H1 (cell line): ENCODE results near the gene RPS6KA2. TPM values are rescaled to one million over a fixed set of nuclear protein-coding genes. Genes with fewer than 3 reads are reported as not detected.

Experiments
- CTCF ChIA-PET: fragments of 300-600 bp; sonication (Branson Sonifier 250); formaldehyde crosslinking; loops from one replicate; lab custom pipeline; 2021; ENCODE audit not compliant: partially characterized antibody; lab: Charles Lee
- POLR2A ChIA-PET: fragments of 300-600 bp; sonication (Branson Sonifier 250); formaldehyde crosslinking; loops from one replicate; lab custom pipeline; 2021; ENCODE audit warnings: inconsistent platforms; ENCODE audit not compliant: partially characterized antibody; lab: Charles Lee
- DNase-seq, 2 experiments: peaks; one replicate each; pipeline versions ENCODE4 v3.0.0 to v3.0.0-alpha.2; 2010 to 2022; ENCODE audit warnings: low spot score in 2 of 2, low read depth in 1 of 2, mixed read lengths in 1 of 2
- FAIRE-seq: peaks from 2 replicates; lab custom pipeline; 2011; peaks lifted over from hg19 to GRCh38; lab: Jason Lieb, UNC
- H2AFZ ChIP-seq: 2 replicates; pipeline ENCODE4 v1.8.1; 2012; ENCODE audit warnings: low read length, inconsistent platforms
- H2AK5ac ChIP-seq: 2 replicates; pipeline ENCODE4 v1.6.1; 2013; ENCODE audit warnings: low read depth, low read length
- H2BK120ac ChIP-seq: replicated peaks from 2 replicates; pipeline ENCODE3; 2013; ENCODE audit warnings: low read depth, low read length, inconsistent platforms
- H2BK12ac ChIP-seq: 2 replicates; pipeline ENCODE4 v1.6.1; 2013; ENCODE audit warnings: low read depth, low read length
- H2BK15ac ChIP-seq: 2 replicates; pipeline ENCODE4 v1.6.1; 2013; ENCODE audit warnings: low read length
- H2BK20ac ChIP-seq: 2 replicates; pipeline ENCODE4 v1.6.1; 2013; ENCODE audit warnings: low read length
- H2BK5ac ChIP-seq: 2 replicates; pipeline ENCODE4 v1.6.1; 2013; ENCODE audit warnings: low read depth, low read length
- H3K14ac ChIP-seq: 2 replicates; pipeline ENCODE4 v1.6.1; 2013; ENCODE audit warnings: inconsistent platforms; ENCODE audit not compliant: insufficient read length
- H3K18ac ChIP-seq: 2 replicates; pipeline ENCODE4 v1.6.1; 2013; ENCODE audit warnings: low read length; ENCODE audit errors: extremely low read depth
- H3K23ac ChIP-seq: 2 replicates; pipeline ENCODE4 v1.6.1; 2013; ENCODE audit warnings: inconsistent platforms; ENCODE audit not compliant: insufficient read length
- H3K23me2 ChIP-seq: 2 replicates; pipeline ENCODE4 v1.6.1; 2013; ENCODE audit warnings: low read depth, low read length
- H3K27ac ChIP-seq: 2 replicates; pipeline ENCODE4 v1.6.1; 2011; ENCODE audit warnings: low read depth, low read length, inconsistent platforms
- H3K27me3 ChIP-seq, 4 experiments: replicated peaks in 1 of 4; 1 replicate in 1 of 4; 2 replicates in 3 of 4; pipeline versions ENCODE4 v1.6.1 to v1.8.1; 2011 to 2013; ENCODE audit warnings: low read length in 3 of 4, mild to moderate bottlenecking in 3 of 4, inconsistent platforms in 2 of 4, mixed read lengths in 2 of 4, moderate library complexity in 1 of 4; ENCODE audit not compliant: control insufficient read depth in 3 of 4, insufficient read depth in 3 of 4; ENCODE audit errors: extremely low read depth in 1 of 4
- H3K36me3 ChIP-seq, 4 experiments: 2 replicates each; pipeline versions ENCODE4 v1.6.1 to v1.8.1; 2011 to 2013; ENCODE audit warnings: mild to moderate bottlenecking in 4 of 4, low read length in 3 of 4, moderate library complexity in 2 of 4, control low read depth in 1 of 4, inconsistent platforms in 1 of 4; ENCODE audit not compliant: insufficient read depth in 4 of 4, control insufficient read depth in 2 of 4
- H3K4ac ChIP-seq: replicated peaks from 2 replicates; pipeline ENCODE3; 2013; ENCODE audit warnings: low read length, low read depth, mixed read lengths, inconsistent platforms; ENCODE audit not compliant: insufficient read length
- H3K4me1 ChIP-seq, 4 experiments: replicated peaks in 1 of 4; 1 replicate in 1 of 4; 2 replicates in 3 of 4; pipeline versions ENCODE4 v1.6.1 to v1.8.1; 2011 to 2013; ENCODE audit warnings: low read length in 3 of 4, inconsistent platforms in 2 of 4, mixed read lengths in 1 of 4; ENCODE audit not compliant: insufficient read depth in 4 of 4, control insufficient read depth in 3 of 4
- H3K4me2 ChIP-seq, 2 experiments: 2 replicates each; pipeline versions ENCODE4 v1.6.1 to v1.8.1; 2011 to 2013; ENCODE audit warnings: low read depth in 2 of 2, low read length in 2 of 2, control low read depth in 1 of 2, inconsistent platforms in 1 of 2, mild to moderate bottlenecking in 1 of 2; ENCODE audit not compliant: insufficient read depth in 1 of 2
- H3K4me3 ChIP-seq, 4 experiments: fragments of 200-600, 300-600 bp in 1 of 4; sonication (generic), shearing (Covaris generic), sonication (Bioruptor Twin) in 1 of 4; 2 replicates each; pipeline versions ENCODE4 v1.5.1 to v1.8.1; 2011 to 2016; ENCODE audit warnings: low read length in 4 of 4, low read depth in 3 of 4, control low read depth in 2 of 4, inconsistent platforms in 2 of 4, mild to moderate bottlenecking in 2 of 4, mixed read lengths in 1 of 4, moderate library complexity in 1 of 4; ENCODE audit not compliant: insufficient read depth in 2 of 4; ENCODE audit errors: extremely low read depth in 1 of 4
- H3K56ac ChIP-seq: replicated peaks from 2 replicates; pipeline ENCODE3; 2013; ENCODE audit warnings: low read depth, mild to moderate bottlenecking, mixed read lengths, low read length, inconsistent platforms; ENCODE audit not compliant: insufficient read length
- H3K79me1 ChIP-seq: 2 replicates; pipeline ENCODE4 v1.6.1; 2013; ENCODE audit warnings: low read depth, low read length, control low read depth
- H3K79me2 ChIP-seq, 2 experiments: 2 replicates each; pipeline versions ENCODE4 v1.6.1 to v1.8.1; 2012 to 2013; ENCODE audit warnings: low read length in 2 of 2, mild to moderate bottlenecking in 2 of 2, inconsistent platforms in 1 of 2; ENCODE audit not compliant: insufficient read depth in 2 of 2, control insufficient read depth in 1 of 2
- H3K9ac ChIP-seq, 4 experiments: replicated peaks in 1 of 4; 1 replicate in 1 of 4; 2 replicates in 3 of 4; pipeline versions ENCODE4 v1.6.1 to v1.8.1; 2011 to 2013; ENCODE audit warnings: low read depth in 3 of 4, low read length in 3 of 4, control low read depth in 2 of 4, mild to moderate bottlenecking in 2 of 4, moderate library complexity in 2 of 4, inconsistent platforms in 1 of 4; ENCODE audit errors: extremely low read depth in 1 of 4
- H3K9me3 ChIP-seq, 2 experiments: 2 replicates each; pipeline versions ENCODE4 v1.6.1 to v1.8.1; 2012 to 2013; ENCODE audit warnings: mild to moderate bottlenecking in 2 of 2, moderate library complexity in 2 of 2, control low read depth in 1 of 2, inconsistent platforms in 1 of 2, low read depth in 1 of 2, low read length in 1 of 2, mixed read lengths in 1 of 2; ENCODE audit not compliant: insufficient read depth in 2 of 2
- H4K20me1 ChIP-seq, 2 experiments: replicated peaks in 1 of 2; 2 replicates each; pipeline versions ENCODE3 to v1.8.1; 2011 to 2013; ENCODE audit warnings: inconsistent platforms in 2 of 2, low read length in 2 of 2, mild to moderate bottlenecking in 1 of 2; ENCODE audit not compliant: insufficient read depth in 2 of 2, control insufficient read depth in 1 of 2
- H4K5ac ChIP-seq: 2 replicates; pipeline ENCODE4 v1.6.1; 2013; ENCODE audit warnings: low read length, low read depth, mixed read lengths, inconsistent platforms; ENCODE audit not compliant: insufficient read length
- H4K8ac ChIP-seq: 2 replicates; pipeline ENCODE4 v1.8.0; 2013; ENCODE audit warnings: mild to moderate bottlenecking, moderate library complexity, low read length, inconsistent platforms; ENCODE audit not compliant: insufficient read depth; ENCODE audit errors: extremely low read depth
- H4K91ac ChIP-seq: replicated peaks from 2 replicates; pipeline ENCODE3; 2013; ENCODE audit warnings: low read length, mixed read lengths, inconsistent platforms; ENCODE audit not compliant: insufficient read length
- CHD1 ChIP-seq: IDR thresholded peaks from 2 replicates; pipeline ENCODE4 v1.6.1; 2012; ENCODE audit warnings: low read depth, low read length, improper control_type of control experiment
- CTBP2 ChIP-seq: IDR thresholded peaks from 2 replicates; pipeline ENCODE4 v1.7.0; 2011; ENCODE audit warnings: borderline replicate concordance, mild to moderate bottlenecking, moderate library complexity, mixed read lengths, low read length; ENCODE audit not compliant: insufficient read depth, insufficient read length
- EP300 ChIP-seq, 2 experiments: IDR thresholded peaks; 1 replicate in 1 of 2; 2 replicates in 1 of 2; pipeline ENCODE4 v1.6.1; 2011 to 2012; ENCODE audit warnings: low read depth in 2 of 2, low read length in 2 of 2, mild to moderate bottlenecking in 2 of 2, borderline replicate concordance in 1 of 2, inconsistent platforms in 1 of 2, moderate library complexity in 1 of 2
- SIRT6 ChIP-seq: IDR thresholded peaks from one replicate; pipeline ENCODE4 v1.7.1; 2012; ENCODE audit warnings: low read length, inconsistent platforms
- YY1 ChIP-seq: IDR thresholded peaks from 2 replicates; pipeline ENCODE4 v1.6.1; 2011; ENCODE audit warnings: low read depth, mild to moderate bottlenecking, low read length
- WGBS, 2 experiments: shearing (Covaris generic) in 1 of 2; methylation state at CpG; one replicate each; pipeline versions ENCODE4 v1.1.6 to v1.1.7; 2013 to 2015; ENCODE audit warnings: low lambda C conversion rate in 2 of 2, mixed read lengths in 2 of 2, inconsistent platforms in 1 of 2, low coverage in 1 of 2, missing lambda C conversion rate in 1 of 2; ENCODE audit not compliant: insufficient replicate concordance in 2 of 2, insufficient coverage in 1 of 2, insufficient read length in 1 of 2; ENCODE audit errors: extremely low coverage in 1 of 2, missing lambda C conversion rate in 1 of 2; 5-methylcytosine and 5-hydroxymethylcytosine counted together
- polyA plus RNA-seq, 7 experiments: library from polyadenylated mRNA; depleted of rRNA in 3 of 7; stranded (reverse) in 5 of 7; unstranded in 2 of 7; fragments of >200 nt in 5 of 7; fragments of 200-250 nt in 2 of 7; gene quantifications; 1 replicate in 5 of 7; 2 replicates in 1 of 7; 4 replicates in 1 of 7; pipeline versions ENCODE4 v1.2.1 to v1.2.3, GENCODE V29; 2011 to 2013; ENCODE audit warnings: missing spikeins in 2 of 7, mixed read lengths in 2 of 7
- total RNA-seq: library from RNA; stranded (reverse); fragmentation: NEBNext Ultra II Directional; extraction: Animal tissue kit (Norgen Biotek cat#: 25700); gene quantifications from 2 replicates; pipeline ENCODE4 v1.2.1, GENCODE V29; 2021

RPS6KA2 gene
- total and polyA plus RNA-seq, 2 of the 8 experiments (the other 6 are each of a cell fraction or from before 2014, with no cell fraction given): 8.8 to 25.7 TPM

GRCh38 chr6:166639921-166640320, 12.9 kb upstream of the RPS6KA2 start:
- no peaks in the 10 kb centered on the region for H3K9me3 ChIP-seq
- POLR2A ChIA-PET: no interaction called here
- no peaks in the 10 kb centered on the region for H3K79me2 ChIP-seq
- H3K27me3 ChIP-seq: no peaks in the 10 kb centered on the region
- no peak overlapping the region for H3K4me3 ChIP-seq
- H4K91ac ChIP-seq: no peak overlapping the region
- H2BK5ac ChIP-seq: no peak overlapping the region
- H2BK120ac ChIP-seq: no peak overlapping the region
- WGBS, 2 experiments: 83% methylated on average over 6 of the region's 6 CpGs; no CpG with 5 or more reads in 1 of the 2 experiments
- no peak overlapping the region for H4K5ac ChIP-seq
- H3K23me2 ChIP-seq: no peaks in the 10 kb centered on the region
- no peak overlapping the region for H3K4me2 ChIP-seq
- no peak for FAIRE-seq
- H2BK15ac ChIP-seq: no peak overlapping the region
- H3K14ac ChIP-seq: no peak overlapping the region
- TF ChIP-seq CHD1: no peak
- TF ChIP-seq CTBP2: no peak
- TF ChIP-seq YY1: no peak
- no peak for TF ChIP-seq SIRT6
- no peak for TF ChIP-seq EP300 (IDR thresholded peaks at IDR 0.05; ENCODE audit: borderline replicate concordance in 1 of 2, low read depth in 2 of 2, low read length in 2 of 2)
- no peak overlapping the region for H3K23ac ChIP-seq
- H3K27ac ChIP-seq: no peak overlapping the region
- H3K79me1 ChIP-seq: no peaks in the 10 kb centered on the region
- no peak overlapping the region for H3K56ac ChIP-seq
- no peak overlapping the region for H2BK12ac ChIP-seq
- no peak overlapping the region for H3K18ac ChIP-seq
- H2BK20ac ChIP-seq: no peak overlapping the region
- CTCF ChIA-PET: interaction anchor here (0.8 to 1.4 kb wide), 3 partner anchors 27 to 135 kb away, joined by 3 read pairs; no protein-coding TSS in a partner anchor
- peaks cover 2 to 8% (median 6%) of the 10 kb centered on the region in 4 experiments; a peak in 4 of 7 replicates for H3K4me1 ChIP-seq
- H4K8ac ChIP-seq: no peak overlapping the region
- no peak overlapping the region for H3K9ac ChIP-seq
- no peak overlapping the region for H2AFZ ChIP-seq
- no peak overlapping the region for H2AK5ac ChIP-seq
- H3K36me3 ChIP-seq: no peaks in the 10 kb centered on the region
- no peak overlapping the region for H3K4ac ChIP-seq
- H4K20me1 ChIP-seq: no peaks in the 10 kb centered on the region
- DNase-seq: no peak
